ENCODE measurements around the gene RPS15.
"Not testable (repeated sequence)": the region's sequence is repeated elsewhere in the genome, so short reads cannot be mapped to it uniquely, and the experiment has no call there.

Gene RPS15

DNA sequence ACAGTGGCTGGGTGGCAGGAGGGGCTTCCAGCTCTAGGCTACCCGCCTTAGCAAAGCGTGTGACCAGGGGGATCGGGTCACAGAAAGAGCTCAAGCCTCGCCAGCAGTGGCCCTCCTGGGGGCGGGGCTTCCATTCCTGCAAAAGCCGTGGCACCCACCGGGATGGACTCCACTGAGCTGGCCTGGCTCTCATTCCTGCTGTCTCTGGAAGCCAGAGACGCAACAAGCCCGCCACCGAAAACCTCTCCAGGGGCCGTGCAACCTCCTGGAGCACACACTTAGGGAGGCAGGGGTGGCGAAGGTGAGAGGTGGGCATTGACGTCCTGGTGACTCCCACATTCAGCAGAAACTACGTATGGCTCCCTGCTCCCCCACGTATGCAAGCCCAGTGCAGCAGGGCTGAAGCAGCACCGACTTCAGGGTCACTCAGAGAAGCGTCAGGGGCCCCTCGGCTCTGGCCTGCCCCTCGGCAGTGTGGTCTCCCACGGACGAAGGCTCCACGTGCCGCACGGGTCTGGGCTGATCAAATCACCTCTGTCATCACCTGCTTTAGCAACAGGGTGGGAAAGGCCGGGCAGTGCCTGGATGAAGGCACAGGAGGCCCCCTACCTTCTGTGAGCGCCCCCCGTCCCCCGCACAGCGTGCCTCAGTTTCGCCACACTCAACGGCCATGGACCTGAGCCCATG, 37.7 kb downstream of the RPS15 start:
- no peak overlapping the region for H3K4me3 ChIP-seq (replicated peaks; ENCODE audit: low read depth, low read length)
- TF ChIP-seq, protein P1, sequence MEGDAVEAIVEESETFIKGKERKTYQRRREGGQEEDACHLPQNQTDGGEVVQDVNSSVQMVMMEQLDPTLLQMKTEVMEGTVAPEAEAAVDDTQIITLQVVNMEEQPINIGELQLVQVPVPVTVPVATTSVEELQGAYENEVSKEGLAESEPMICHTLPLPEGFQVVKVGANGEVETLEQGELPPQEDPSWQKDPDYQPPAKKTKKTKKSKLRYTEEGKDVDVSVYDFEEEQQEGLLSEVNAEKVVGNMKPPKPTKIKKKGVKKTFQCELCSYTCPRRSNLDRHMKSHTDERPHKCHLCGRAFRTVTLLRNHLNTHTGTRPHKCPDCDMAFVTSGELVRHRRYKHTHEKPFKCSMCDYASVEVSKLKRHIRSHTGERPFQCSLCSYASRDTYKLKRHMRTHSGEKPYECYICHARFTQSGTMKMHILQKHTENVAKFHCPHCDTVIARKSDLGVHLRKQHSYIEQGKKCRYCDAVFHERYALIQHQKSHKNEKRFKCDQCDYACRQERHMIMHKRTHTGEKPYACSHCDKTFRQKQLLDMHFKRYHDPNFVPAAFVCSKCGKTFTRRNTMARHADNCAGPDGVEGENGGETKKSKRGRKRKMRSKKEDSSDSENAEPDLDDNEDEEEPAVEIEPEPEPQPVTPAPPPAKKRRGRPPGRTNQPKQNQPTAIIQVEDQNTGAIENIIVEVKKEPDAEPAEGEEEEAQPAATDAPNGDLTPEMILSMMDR (IDR thresholded peaks at IDR 0.05; ENCODE audit: low read depth, low read length, missing control alignments), result no peak
- no peak for DNase-seq (ENCODE audit: extremely low read depth, low read depth)

DNA sequence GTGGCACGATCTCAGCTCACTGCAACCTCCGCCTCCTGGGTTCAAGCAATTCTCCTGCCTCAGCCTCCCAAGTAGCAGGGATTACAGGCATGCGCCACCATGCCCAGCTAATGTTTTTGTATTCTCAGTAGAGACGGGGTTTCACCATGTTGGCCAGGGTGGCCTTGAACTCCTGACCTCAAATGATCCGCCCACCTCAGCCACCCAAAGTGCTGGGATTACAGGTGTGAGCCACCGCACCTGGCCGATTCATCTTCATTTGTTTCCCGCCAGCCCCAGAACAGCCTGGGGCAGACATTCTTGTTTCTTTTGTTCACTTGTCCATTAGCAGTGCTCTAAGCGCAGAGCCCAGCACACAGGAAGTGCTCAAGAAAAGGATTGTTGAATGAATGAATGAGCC, 38.9 kb downstream of the RPS15 start:
- DNase-seq (ENCODE audit: extremely low read depth, low read depth); H3K4me3 ChIP-seq (replicated peaks; ENCODE audit: low read depth, low read length): not testable (repeated sequence)

DNA sequence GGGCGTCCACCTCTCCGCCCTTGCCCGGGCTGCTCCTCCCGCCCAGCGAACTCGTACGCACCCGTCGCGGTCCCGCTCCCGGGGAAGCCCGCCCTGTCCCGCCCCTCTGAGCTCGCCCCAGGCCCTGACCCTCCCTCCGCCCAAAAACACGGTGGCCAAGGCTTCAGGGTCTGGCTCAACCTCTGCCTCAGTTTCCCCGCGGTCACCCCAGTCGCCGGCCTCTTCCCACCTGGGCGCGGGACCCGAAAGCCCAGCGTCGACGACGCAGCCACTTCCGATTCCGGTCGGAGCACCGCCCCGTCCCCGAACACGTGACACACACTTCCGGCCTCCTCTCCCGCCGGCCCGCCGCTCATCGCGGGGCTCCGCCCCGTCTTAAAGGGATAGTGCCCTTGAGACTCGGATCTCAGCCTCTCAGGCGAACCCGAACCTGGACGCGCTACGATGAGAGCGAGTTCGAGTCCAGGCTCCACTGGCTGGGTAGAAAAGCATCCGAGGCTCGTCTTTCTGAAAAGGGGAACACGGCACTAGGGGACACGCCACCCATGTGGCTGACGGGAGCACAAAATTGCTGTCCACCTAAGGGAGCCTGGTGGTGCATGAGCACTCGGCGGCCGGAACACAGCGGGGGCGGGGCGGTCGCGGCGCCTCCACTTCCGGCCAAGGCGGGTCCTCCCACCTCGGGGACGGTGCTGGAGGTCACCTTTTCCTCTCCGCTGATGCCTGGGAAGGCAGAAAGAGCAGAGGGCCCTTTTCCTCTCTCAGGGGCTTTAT, 40.9 kb downstream of the RPS15 start, which contains the start of gene C19orf25:
TSS of gene C19orf25 (minus strand) at position 282 of the 774 bp plus-strand sequence. CDS start 312 bp downstream, outside the sequence.
- TF ChIP-seq, protein P1 (IDR thresholded peaks at IDR 0.05; ENCODE audit: low read depth, low read length, missing control alignments), result no peak
- peak; percentile 68 for DNase-seq (ENCODE audit: extremely low read depth, low read depth)
- peak within 1 kb of the TSS; percentile 84 for H3K4me3 ChIP-seq (replicated peaks; ENCODE audit: low read depth, low read length)

DNA sequence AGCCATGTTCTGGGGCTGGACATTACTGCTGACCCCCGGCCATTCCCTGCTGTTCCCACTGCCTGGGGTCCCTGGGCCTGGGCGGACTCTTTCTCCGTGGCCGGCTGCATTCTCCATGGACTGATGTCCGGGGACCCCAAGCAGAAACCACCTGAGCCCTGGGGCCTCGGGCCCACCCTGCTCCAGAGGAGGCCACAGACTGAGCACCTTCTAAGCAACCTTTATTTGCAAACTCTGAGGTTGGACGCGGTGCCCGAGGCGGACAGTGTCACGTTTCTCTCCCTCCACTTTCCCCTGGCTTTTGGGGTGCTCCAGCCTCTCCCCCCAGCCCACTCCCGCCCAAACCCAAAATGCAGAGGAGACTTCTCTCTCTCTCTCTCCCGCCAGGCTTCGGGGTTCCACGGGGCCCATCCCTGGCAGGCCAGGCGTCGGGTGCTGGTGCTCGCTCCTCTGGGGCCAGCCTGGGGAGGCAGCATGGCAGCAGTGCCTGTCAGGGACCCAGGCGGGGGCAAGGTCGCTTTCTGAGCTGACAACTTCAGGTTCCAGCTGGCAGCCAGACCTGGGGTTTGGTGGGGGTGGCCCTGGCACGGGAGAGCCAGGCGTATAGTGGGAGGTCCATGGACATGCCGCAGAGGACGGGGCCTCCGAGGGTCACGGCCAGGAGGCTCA, 43.2 kb downstream of the RPS15 start:
- no peak overlapping the region for H3K4me3 ChIP-seq (replicated peaks; ENCODE audit: low read depth, low read length)
- DNase-seq (ENCODE audit: extremely low read depth, low read depth), result no peak
- TF ChIP-seq, protein P1 (IDR thresholded peaks at IDR 0.05; ENCODE audit: low read depth, low read length, missing control alignments), result no peak

DNA sequence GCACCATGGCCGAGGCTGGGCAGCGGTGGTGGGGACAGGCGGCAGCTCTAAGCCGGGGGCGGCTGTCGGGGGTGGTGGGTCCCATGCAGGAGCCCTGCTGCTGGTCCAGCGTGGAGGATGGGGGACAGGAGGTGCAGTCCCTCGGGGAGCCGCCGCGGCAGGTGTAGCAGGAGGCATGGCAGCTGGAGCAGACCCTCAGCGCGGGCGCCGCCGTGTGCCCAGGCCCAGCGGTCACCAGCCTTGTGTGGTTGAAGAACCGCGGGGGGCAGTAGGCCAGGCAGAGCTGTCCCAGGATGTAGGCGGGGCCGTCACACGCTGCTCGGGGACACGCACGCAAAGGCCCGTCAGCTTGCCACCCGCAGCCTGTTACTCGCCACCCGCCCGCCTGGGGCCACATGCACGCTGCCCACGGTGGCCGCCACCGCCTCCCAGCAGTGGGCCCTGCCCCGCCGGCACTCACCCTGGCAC, 43.7 kb downstream of the RPS15 start:
- H3K4me3 ChIP-seq (replicated peaks; ENCODE audit: low read depth, low read length), result no peak overlapping the region
- TF ChIP-seq, protein P1 (IDR thresholded peaks at IDR 0.05; ENCODE audit: low read depth, low read length, missing control alignments), result no peak
- DNase-seq (ENCODE audit: extremely low read depth, low read depth), result no peak

DNA sequence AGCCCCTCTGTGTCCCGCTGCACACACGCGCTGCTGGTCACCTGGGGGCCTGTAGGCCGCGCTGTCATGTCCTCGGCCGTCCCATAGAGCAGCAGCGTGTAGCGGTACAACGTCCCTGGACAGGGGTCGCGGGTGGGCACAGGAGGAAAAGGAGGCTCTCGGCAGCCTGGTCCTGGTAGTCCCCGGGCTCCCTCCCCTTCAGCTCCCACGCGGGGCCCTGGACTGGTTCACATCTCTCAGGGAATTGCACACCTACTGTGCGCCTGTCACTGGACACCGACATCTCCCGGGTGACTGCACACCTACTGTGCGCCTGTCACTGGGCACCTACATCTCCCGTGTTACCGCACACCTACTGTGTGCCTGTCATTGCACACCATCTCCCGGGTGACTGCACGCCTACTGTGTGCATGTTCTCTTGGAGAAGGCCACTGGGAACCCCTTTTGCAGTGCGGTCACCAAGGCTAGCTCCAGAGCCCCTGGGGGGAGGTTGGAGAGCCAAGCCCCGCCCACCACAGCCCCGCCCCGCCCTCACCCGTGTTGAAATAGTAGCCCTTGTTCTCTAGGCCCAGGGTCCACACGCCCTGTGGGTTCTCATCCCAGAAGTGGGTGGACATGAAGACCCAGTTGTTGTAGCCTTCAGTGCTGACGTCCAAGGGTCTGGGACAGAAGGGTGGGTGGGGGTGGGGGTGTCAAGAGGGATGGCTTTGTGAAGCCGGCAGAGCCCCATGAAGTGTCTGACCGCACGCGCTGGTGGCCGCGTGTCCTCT, 44.4 kb downstream of the RPS15 start:
- no peak overlapping the region for H3K4me3 ChIP-seq (replicated peaks; ENCODE audit: low read depth, low read length)
- DNase-seq (ENCODE audit: extremely low read depth, low read depth), result no peak
- TF ChIP-seq, protein P1 (IDR thresholded peaks at IDR 0.05; ENCODE audit: low read depth, low read length, missing control alignments), result no peak
